ENCODE data around the gene RALGAPA2.

The RALGAPA2 gene

DNA sequence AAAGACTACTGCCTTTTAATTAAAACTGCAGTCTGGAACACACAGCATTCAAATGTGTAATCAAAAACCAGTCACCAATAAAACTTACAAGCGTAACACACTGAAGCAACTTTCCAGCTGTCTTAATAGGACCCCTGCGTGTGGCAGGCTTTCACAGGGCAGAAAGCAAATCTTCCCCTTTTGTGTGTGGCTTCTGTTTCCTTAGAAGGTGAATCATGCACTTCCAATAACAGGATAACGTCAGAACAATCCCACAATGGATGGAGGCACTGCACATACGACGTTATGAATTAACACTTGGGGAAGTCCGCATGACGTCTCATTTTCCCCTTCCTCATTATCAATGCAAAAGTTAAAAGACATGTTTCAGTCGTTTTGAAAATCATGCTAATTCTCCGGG lies 299.7 kb downstream of the RALGAPA2 start:
- H3K36me3 ChIP-seq (ENCODE audit: insufficient read depth, low read length): no peaks in the 10 kb centered on the region

GRCh38 chr20:20411836-20412235 lies 300.6 kb downstream of the RALGAPA2 start:
- Histone ChIP-seq H3K4me1 (ENCODE audit: insufficient read depth, low read length, poor library complexity, severe bottlenecking) (no peaks in the 10 kb centered on the region), H3K79me2 (ENCODE audit: insufficient read depth, low read length) (no peaks in the 10 kb centered on the region), H2AFZ (ENCODE audit: low read length) (no peak overlapping the region), H3K27me3 (ENCODE audit: insufficient read depth, low read length, poor library complexity, severe bottlenecking) (no peaks in the 10 kb centered on the region), H4K20me1 (ENCODE audit: insufficient read depth, low read length, poor library complexity, severe bottlenecking) (no peaks in the 10 kb centered on the region), H3K4me2 (ENCODE audit: low read depth, low read length, poor library complexity, severe bottlenecking) (no peak overlapping the region), H3K9ac (ENCODE audit: low read depth, low read length, poor library complexity, severe bottlenecking) (no peak overlapping the region), H3K9me2 (replicated peaks; ENCODE audit: low read depth, low read length) (no peaks in the 10 kb centered on the region), H3K4me3 (ENCODE audit: low read length, poor library complexity, severe bottlenecking) (no peak overlapping the region), H3K9me3 (ENCODE audit: insufficient read depth, low read depth, low read length) (no peaks in the 10 kb centered on the region), H3K36me3 (ENCODE audit: insufficient read depth, low read length) (no peaks in the 10 kb centered on the region), H3F3A (ENCODE audit: low read depth) (no peaks in the 10 kb centered on the region)
- TF ChIP-seq EZH2phosphoT487 (IDR thresholded peaks at IDR 0.05; ENCODE audit: borderline replicate concordance) (no peak), CTCF (conservative IDR thresholded peaks at IDR 0.05; ENCODE audit: low read length) (no peak)

More for the DNA sequence above, 299.7 kb downstream of the RALGAPA2 start:
- Histone ChIP-seq H4K20me1 (ENCODE audit: insufficient read depth, low read length, poor library complexity, severe bottlenecking) (no peaks in the 10 kb centered on the region), H3K4me1 (ENCODE audit: insufficient read depth, low read length, poor library complexity, severe bottlenecking) (no peaks in the 10 kb centered on the region), H2AFZ (ENCODE audit: low read length) (no peak overlapping the region), H3K9me3 (ENCODE audit: insufficient read depth, low read depth, low read length) (no peaks in the 10 kb centered on the region), H3K27me3 (ENCODE audit: insufficient read depth, low read length, poor library complexity, severe bottlenecking) (no peaks in the 10 kb centered on the region), H3K9ac (ENCODE audit: low read depth, low read length, poor library complexity, severe bottlenecking) (no peak overlapping the region), H3K9me2 (replicated peaks; ENCODE audit: low read depth, low read length) (no peaks in the 10 kb centered on the region), H3K4me2 (ENCODE audit: low read depth, low read length, poor library complexity, severe bottlenecking) (no peak overlapping the region), H3K4me3 (ENCODE audit: low read length, poor library complexity, severe bottlenecking) (no peak overlapping the region), H3K79me2 (ENCODE audit: insufficient read depth, low read length) (no peaks in the 10 kb centered on the region), H3F3A (ENCODE audit: low read depth) (no peaks in the 10 kb centered on the region)
- TF ChIP-seq EZH2phosphoT487 (IDR thresholded peaks at IDR 0.05; ENCODE audit: borderline replicate concordance): no peak
- TF ChIP-seq CTCF (conservative IDR thresholded peaks at IDR 0.05; ENCODE audit: low read length): no peak

DNA sequence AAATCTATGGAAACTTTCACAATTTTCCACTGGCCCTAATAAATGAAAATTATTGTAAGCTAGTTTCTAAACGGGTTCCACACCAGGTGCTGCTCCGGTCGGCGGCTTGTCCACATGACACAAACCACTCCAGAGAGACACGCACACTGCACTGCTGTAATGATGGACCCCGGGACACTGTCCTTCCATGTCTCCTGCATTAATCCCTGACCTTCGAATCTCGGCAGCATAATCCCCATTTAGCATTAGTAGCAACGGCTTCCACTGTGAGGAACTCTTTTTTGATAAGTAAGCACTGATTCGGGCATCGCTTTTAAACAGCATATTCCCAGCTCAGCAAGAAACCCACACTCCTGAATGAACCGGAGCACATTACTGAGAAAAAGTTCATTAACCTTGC lies 301.0 kb downstream of the RALGAPA2 start:
- H3K4me1 ChIP-seq (ENCODE audit: insufficient read depth, low read length, poor library complexity, severe bottlenecking): no peaks in the 10 kb centered on the region
- no peak overlapping the region for H3K4me2 ChIP-seq (ENCODE audit: low read depth, low read length, poor library complexity, severe bottlenecking)
- no peaks in the 10 kb centered on the region for H3F3A ChIP-seq (ENCODE audit: low read depth)
- H3K27me3 ChIP-seq (ENCODE audit: insufficient read depth, low read length, poor library complexity, severe bottlenecking): no peaks in the 10 kb centered on the region
- no peaks in the 10 kb centered on the region for H3K9me3 ChIP-seq (ENCODE audit: insufficient read depth, low read depth, low read length)
- H3K9me2 ChIP-seq (replicated peaks; ENCODE audit: low read depth, low read length): no peaks in the 10 kb centered on the region
- no peaks in the 10 kb centered on the region for H4K20me1 ChIP-seq (ENCODE audit: insufficient read depth, low read length, poor library complexity, severe bottlenecking)
- H3K4me3 ChIP-seq (ENCODE audit: low read length, poor library complexity, severe bottlenecking): no peak overlapping the region
- H2AFZ ChIP-seq (ENCODE audit: low read length): no peak overlapping the region
- no peaks in the 10 kb centered on the region for H3K36me3 ChIP-seq (ENCODE audit: insufficient read depth, low read length)
- TF ChIP-seq CTCF (conservative IDR thresholded peaks at IDR 0.05; ENCODE audit: low read length) (no peak), EZH2phosphoT487 (IDR thresholded peaks at IDR 0.05; ENCODE audit: borderline replicate concordance) (no peak)
- H3K79me2 ChIP-seq (ENCODE audit: insufficient read depth, low read length): no peaks in the 10 kb centered on the region
- no peak overlapping the region for H3K9ac ChIP-seq (ENCODE audit: low read depth, low read length, poor library complexity, severe bottlenecking)
